Gastroesophageal sphincter (tissue), 4 donors: ENCODE measurements around the gene NUDT14. TPM values are rescaled to one million over a fixed set of nuclear protein-coding genes. Genes with fewer than 3 reads are reported as not detected.
A peak's percentile ranks its signal among the peaks of the same experiment; 100 is the strongest.

ENCODE experiments used
- ATAC-seq: fragments of 150-250 bp; one replicate; pipeline ENCODE4 v1.9.1; 2016; ENCODE audit warnings: mild to moderate bottlenecking, moderate library complexity
- H3K27ac ChIP-seq, 4 donors: fragments of 200-600 bp; sonication (generic) in 3 of 4; 1 replicate in 3 of 4; 2 replicates in 1 of 4; pipeline ENCODE4 v1.5.1; 2016 to 2019
- H3K27me3 ChIP-seq: fragments of 200-600 bp; sonication (generic); one replicate; pipeline ENCODE4 v1.5.1; 2019
- H3K36me3 ChIP-seq, 2 donors: fragments of 200-600 bp; sonication (generic); one replicate each; pipeline ENCODE4 v1.5.1; 2019; ENCODE audit warnings: control low read depth in 1 of 2
- H3K4me1 ChIP-seq, 3 donors: fragments of 200-600 bp; sonication (generic); 1 replicate in 2 of 3; 2 replicates in 1 of 3; pipeline ENCODE4 v1.5.1; 2016 to 2019; ENCODE audit warnings: control low read depth in 2 of 3
- H3K4me3 ChIP-seq, 2 donors: fragments of 200-600 bp; sonication (generic); one replicate each; pipeline ENCODE4 v1.5.1; 2019; ENCODE audit warnings: mild to moderate bottlenecking in 1 of 2, moderate library complexity in 1 of 2
- H3K9me3 ChIP-seq, 3 donors: fragments of 200-600 bp; sonication (generic); one replicate each; pipeline ENCODE4 v1.5.1; 2017 to 2019; ENCODE audit warnings: control low read depth in 2 of 3
- EP300 ChIP-seq: sonication (generic); formaldehyde crosslinking; IDR thresholded peaks from one replicate; pipeline ENCODE4 v1.6.1; 2017; ENCODE audit warnings: antibody characterized with exemption, mild to moderate bottlenecking
- POLR2A ChIP-seq, 2 donors: fragments of 450-650 bp; IDR thresholded peaks; one replicate each; pipeline ENCODE4 v1.6.1; 2017; ENCODE audit warnings: antibody characterized with exemption in 2 of 2, mild to moderate bottlenecking in 2 of 2, moderate library complexity in 1 of 2
- POLR2AphosphoS5 ChIP-seq: sonication (generic); formaldehyde crosslinking; IDR thresholded peaks from one replicate; pipeline ENCODE4 v1.6.1; 2017; ENCODE audit warnings: antibody characterized with exemption
- WGBS, 2 donors: methylation state at CpG; one replicate each; pipeline ENCODE4 v1.1.5; 2018; ENCODE audit warnings: low coverage in 1 of 2; 5-methylcytosine and 5-hydroxymethylcytosine counted together
- total RNA-seq, 4 donors: library from RNA; depleted of rRNA; stranded (reverse); fragments of >200 nt; gene quantifications; one replicate each; pipeline ENCODE4 v1.1.0, GENCODE V29; 2016
- TF ChIP-seq, protein P1 (sequence below), 4 experiments: fragments of 200-600 bp in 2 of 4; fragments of 450-650 bp in 2 of 4; sonication (generic) in 1 of 4; IDR thresholded peaks; one replicate each; pipeline ENCODE4 v1.5.1; 2017 to 2019; ENCODE audit warnings: antibody characterized with exemption in 4 of 4, mild to moderate bottlenecking in 2 of 4, moderate library complexity in 2 of 4

Gene NUDT14
- total RNA-seq, 4 donors from 2014 or later = 3.4 to 8.4 (median 4.6) TPM

- Histone ChIP-seq H3K27ac (peak overlapping the region in 3 of 4 donors; percentile 39 to 62 (median 47)), H3K9me3 (no peaks in the 10 kb centered on the region), H3K36me3 (no peaks in the 10 kb centered on the region), H3K4me3 (no peak overlapping the region), H3K27me3 (peaks cover 86% of the 10 kb centered on the region), H3K4me1 (peaks cover 0 to 79% (median 28%) of the 10 kb centered on the region in 3 donors)
- WGBS, 2 donors = no CpG with 5 or more reads among the region's 4 CpGs
- no peak for ATAC-seq
- no peak for TF ChIP-seq POLR2A (IDR thresholded peaks at IDR 0.05)
Observed at GRCh38 chr14:105198588-105198987, 17.5 kb upstream of the NUDT14 start.

DNA sequence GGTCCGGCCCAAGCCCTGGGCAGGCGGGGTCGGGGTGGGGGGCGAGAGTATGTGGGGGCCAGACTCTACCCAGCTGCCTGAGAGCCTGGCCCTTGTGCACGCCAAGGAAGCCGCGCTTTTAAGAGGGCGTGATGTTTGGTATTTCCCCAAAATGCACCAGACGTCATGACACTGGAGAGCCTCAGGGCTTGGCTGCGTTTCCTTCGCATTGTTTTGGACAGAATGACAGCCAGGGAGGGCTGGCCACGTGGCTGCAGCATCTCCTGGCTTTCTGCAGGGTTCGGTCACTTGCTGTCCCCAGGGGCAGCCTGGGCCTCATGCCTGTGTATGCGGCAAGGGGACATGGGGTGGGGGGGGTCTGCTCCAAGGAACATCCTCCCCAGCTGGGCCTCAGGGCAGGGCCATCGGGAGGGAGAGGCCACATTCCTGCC, 16.1 kb upstream of the NUDT14 start:
- Histone ChIP-seq H3K4me1 (peaks cover 0 to 75% (median 26%) of the 10 kb centered on the region in 3 donors), H3K27me3 (peaks cover 100% of the 10 kb centered on the region), H3K9me3 (no peaks in the 10 kb centered on the region), H3K27ac (peak overlapping the region in 3 of 4 donors; percentile 62 to 69 (median 68)), H3K4me3 (peak overlapping the region in 1 of 2 donors; percentile 30), H3K36me3 (no peaks in the 10 kb centered on the region)
- TF ChIP-seq, protein P1, sequence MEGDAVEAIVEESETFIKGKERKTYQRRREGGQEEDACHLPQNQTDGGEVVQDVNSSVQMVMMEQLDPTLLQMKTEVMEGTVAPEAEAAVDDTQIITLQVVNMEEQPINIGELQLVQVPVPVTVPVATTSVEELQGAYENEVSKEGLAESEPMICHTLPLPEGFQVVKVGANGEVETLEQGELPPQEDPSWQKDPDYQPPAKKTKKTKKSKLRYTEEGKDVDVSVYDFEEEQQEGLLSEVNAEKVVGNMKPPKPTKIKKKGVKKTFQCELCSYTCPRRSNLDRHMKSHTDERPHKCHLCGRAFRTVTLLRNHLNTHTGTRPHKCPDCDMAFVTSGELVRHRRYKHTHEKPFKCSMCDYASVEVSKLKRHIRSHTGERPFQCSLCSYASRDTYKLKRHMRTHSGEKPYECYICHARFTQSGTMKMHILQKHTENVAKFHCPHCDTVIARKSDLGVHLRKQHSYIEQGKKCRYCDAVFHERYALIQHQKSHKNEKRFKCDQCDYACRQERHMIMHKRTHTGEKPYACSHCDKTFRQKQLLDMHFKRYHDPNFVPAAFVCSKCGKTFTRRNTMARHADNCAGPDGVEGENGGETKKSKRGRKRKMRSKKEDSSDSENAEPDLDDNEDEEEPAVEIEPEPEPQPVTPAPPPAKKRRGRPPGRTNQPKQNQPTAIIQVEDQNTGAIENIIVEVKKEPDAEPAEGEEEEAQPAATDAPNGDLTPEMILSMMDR (IDR thresholded peaks at IDR 0.05) = no peak
- TF ChIP-seq POLR2A (IDR thresholded peaks at IDR 0.05) (no peak), EP300 (no peak), POLR2AphosphoS5 (no peak)
- no CpG with 5 or more reads among the region's 15 CpGs for WGBS, 2 donors
- peak; percentile 23 for ATAC-seq

- WGBS, 2 donors = 55% methylated on average over 2 of the region's 58 CpGs; no CpG with 5 or more reads in 1 of the 2 donors
- Histone ChIP-seq H3K4me3 (peak overlapping the region in 1 of 2 donors; percentile 30), H3K4me1 (peaks cover 0 to 67% (median 21%) of the 10 kb centered on the region in 3 donors), H3K27me3 (peaks cover 100% of the 10 kb centered on the region), H3K36me3 (no peaks in the 10 kb centered on the region), H3K9me3 (no peaks in the 10 kb centered on the region), H3K27ac (peak overlapping the region in 3 of 4 donors; percentile 51 to 69 (median 68))
- ATAC-seq = peak; percentile 26
- TF ChIP-seq, protein P1 (IDR thresholded peaks at IDR 0.05) = no peak
- TF ChIP-seq POLR2A (IDR thresholded peaks at IDR 0.05) = no peak
- TF ChIP-seq POLR2AphosphoS5 = no peak
- no peak for TF ChIP-seq EP300
Observed at GRCh38 chr14:105196265-105196960, 15.3 kb upstream of the NUDT14 start.

DNA sequence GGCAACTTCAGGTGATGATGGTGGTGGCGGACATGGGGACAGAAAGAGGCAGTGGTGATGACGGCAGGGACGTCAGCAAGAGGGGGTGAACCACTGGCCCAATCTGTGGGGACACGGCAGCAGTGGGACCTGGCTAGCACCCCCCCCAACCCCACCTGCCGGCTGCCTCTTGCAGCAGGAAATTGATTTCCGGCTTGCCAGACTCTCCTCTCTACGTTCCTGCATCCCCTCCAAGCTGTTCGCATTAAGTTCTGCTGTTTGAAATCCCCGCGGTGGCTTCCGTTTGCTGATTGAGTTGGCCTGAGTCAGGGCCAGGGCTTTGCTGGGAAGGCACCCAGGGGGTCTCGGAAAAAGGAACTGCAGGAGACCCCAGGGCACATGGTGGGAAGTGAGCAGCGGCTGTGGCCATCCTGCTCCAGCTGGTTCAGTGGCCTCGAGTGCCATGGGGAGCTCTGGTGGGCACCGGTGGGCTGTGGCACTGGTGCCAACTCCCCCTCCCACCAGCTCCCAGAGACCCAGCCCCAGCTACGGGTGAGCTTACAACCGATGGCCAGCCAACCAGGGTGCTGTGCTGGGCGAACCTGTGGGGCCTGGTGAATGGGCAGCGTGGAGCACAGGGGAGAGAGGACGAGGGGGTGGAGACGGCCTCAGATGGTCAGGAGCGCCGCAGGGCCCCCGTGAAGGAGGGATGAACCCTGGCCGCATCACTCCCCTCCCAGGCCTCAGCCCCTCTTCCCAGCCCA, 14.6 kb upstream of the NUDT14 start:
- Histone ChIP-seq H3K9me3 (no peaks in the 10 kb centered on the region), H3K36me3 (no peaks in the 10 kb centered on the region), H3K27me3 (peaks cover 100% of the 10 kb centered on the region), H3K4me3 (peak overlapping the region in 1 of 2 donors; percentile 30), H3K27ac (peak overlapping the region in 3 of 4 donors; percentile 51 to 69 (median 68)), H3K4me1 (peaks cover 0 to 61% (median 21%) of the 10 kb centered on the region in 3 donors)
- no peak for ATAC-seq
- 20 to 58% methylated on average over 1 to 3 of the region's 25 CpGs for WGBS, 2 donors
- TF ChIP-seq, protein P1 (IDR thresholded peaks at IDR 0.05) = no peak
- TF ChIP-seq EP300 (no peak), POLR2AphosphoS5 (no peak), POLR2A (IDR thresholded peaks at IDR 0.05) (no peak)

- TF ChIP-seq POLR2A (IDR thresholded peaks at IDR 0.05) (no peak), POLR2AphosphoS5 (no peak), EP300 (no peak)
- TF ChIP-seq, protein P1 (IDR thresholded peaks at IDR 0.05) = no peak
- Histone ChIP-seq H3K4me3 (no peak overlapping the region), H3K27ac (peak overlapping the region in 2 of 4 donors; percentile 68 to 69), H3K4me1 (peaks cover 0 to 61% (median 21%) of the 10 kb centered on the region in 3 donors), H3K36me3 (no peaks in the 10 kb centered on the region), H3K9me3 (no peaks in the 10 kb centered on the region), H3K27me3 (peaks cover 96% of the 10 kb centered on the region)
- no CpG with 5 or more reads among the region's 10 CpGs for WGBS, 2 donors
- no peak for ATAC-seq
Observed at GRCh38 chr14:105195051-105195450, 13.9 kb upstream of the NUDT14 start.
